AG20443 (cell line): Measurements from ENCODE around the gene KCNG2.

ENCODE experiments used
- DNase-seq: peaks from one replicate; pipeline ENCODE4 v3.0.0; 2012; ENCODE audit warnings: low spot score, mixed read lengths

Gene KCNG2

GRCh38 chr18:79819064-79819967, 21.6 kb downstream of the KCNG2 start:
- DNase-seq: no peak

DNA sequence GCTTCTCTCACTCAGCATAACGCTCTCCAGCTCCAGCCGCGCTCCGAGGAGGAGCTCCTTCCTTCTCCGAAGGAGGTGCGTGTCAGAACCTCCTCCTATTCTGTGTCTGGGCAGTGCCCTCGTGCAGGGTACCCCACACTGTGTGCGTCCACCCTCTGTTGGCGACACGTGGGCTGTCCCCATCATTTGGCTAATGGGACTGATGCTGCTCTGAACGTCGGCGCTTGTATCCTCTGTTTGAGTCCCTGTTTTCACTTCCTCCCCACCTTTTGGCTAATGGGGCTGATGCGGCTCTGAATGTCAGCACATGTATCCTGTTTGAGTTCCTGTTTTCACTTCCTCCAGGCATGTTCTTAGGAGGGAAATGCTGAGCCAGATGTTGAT, 22.2 kb downstream of the KCNG2 start:
- no peak for DNase-seq

DNA sequence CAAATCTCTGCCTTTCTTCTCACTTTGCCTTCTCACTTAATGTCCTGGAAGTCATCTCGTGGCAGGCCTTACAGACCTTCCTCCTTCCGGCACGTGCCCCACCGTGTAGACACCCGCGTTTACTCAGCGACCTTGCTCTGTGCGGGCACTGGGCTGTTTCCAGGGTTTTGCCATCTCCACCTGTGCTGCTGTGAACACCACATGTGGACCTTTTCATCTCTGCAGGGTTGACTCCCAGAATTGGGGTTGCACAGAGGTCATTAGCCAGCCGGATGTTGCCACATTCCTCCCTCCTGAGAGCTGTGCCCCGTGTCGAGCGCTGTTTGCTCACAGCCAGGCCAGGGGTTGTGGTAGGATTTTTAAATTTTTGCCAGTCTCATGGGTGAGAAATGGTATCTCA, 25.4 kb downstream of the KCNG2 start:
- DNase-seq: no peak

- no peak for DNase-seq
Observed at GRCh38 chr18:79825913-79826312, 28.2 kb downstream of the KCNG2 start.

DNA sequence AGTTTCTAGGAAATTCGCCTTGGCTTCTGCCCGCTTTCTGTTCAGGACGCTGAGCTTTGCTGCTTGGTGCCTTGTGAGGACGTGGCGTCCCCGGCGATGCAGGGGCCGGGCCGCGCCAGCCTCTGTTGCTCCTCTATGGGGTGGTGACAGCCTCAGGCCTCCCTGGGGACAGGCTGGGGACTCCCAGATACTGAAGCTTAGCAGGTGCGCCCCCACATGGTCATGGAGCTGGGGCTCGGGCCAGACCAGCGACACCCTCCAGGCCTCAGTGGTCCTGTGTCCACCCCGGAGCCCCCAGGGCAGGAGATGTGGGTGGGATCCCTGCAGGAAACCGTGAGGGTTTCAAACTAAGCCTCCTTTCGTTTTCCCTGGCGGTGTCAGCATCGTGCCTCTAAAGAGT, 29.2 kb downstream of the KCNG2 start:
- DNase-seq: no peak

GRCh38 chr18:79828258-79828657, 30.5 kb downstream of the KCNG2 start:
- DNase-seq: no peak

GRCh38 chr18:79829136-79829854, 31.6 kb downstream of the KCNG2 start:
- DNase-seq: no peak

GRCh38 chr18:79832169-79832568, 34.4 kb downstream of the KCNG2 start:
- DNase-seq: no peak

DNA sequence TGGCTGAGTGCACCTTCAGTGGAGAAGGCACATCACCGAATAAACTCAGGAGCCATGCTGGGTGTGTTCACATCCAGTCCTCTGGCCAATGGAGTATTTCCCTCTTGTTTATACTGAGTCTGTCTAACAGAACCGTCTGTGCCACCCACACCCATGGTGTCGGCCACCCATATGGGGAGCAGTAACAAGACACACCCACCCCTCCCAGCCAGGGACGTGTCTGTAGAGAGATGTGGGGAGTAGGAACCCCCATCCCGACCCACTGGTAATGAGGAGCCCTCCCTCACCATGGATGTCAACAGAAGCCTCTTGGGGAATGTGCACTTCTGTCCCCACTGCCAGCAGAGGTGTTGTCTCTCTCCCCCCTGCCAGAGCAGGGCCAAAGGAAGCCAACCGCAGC, 37.1 kb downstream of the KCNG2 start:
- DNase-seq: no peak

DNA sequence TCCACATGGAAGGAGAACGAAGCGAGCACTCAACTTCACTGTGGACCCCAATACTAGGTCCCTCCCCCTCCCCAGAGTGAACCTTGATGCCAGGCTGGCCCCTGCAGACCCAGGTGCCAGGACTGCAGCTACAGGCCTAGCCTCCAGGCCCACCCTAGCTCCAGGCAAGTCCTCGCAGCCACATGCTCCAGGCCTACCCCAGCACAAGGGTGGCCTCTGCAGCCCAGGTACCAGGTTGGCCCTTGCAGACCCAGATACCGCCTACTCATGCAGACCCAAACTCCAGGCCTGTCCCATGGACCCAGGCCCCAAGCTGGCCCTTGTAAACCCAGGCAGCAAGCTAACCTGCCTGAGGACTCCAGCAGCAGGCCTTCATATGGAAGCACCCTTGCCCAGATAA, 44.2 kb downstream of the KCNG2 start:
- DNase-seq: no peak

DNA sequence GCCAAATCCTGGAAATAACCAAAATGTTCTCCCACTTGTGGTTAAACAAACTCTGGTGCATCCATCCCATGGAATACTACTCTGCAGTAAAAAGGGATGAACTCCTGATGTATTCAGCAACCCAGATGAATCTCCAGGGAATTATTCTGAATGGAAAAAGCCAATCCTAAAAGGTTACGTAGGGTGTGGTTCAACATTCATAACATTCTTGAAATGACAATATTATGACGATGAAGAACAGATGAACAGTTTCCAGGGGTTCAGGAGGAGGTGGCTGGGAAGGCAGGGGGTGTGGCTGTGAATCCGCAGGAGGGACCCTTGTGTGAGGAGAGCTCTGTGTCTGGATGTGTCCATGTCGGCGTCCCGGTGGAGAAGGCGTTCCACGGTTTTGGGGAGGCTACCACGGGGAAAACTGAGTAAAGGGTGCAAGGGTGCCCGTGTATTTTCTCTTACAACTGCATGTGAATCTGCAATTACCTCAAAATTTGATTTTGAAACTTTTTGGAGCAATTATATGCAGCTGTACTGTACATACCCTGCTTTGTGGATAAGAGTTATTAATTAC, 47.3 kb downstream of the KCNG2 start:
- no peak for DNase-seq

DNA sequence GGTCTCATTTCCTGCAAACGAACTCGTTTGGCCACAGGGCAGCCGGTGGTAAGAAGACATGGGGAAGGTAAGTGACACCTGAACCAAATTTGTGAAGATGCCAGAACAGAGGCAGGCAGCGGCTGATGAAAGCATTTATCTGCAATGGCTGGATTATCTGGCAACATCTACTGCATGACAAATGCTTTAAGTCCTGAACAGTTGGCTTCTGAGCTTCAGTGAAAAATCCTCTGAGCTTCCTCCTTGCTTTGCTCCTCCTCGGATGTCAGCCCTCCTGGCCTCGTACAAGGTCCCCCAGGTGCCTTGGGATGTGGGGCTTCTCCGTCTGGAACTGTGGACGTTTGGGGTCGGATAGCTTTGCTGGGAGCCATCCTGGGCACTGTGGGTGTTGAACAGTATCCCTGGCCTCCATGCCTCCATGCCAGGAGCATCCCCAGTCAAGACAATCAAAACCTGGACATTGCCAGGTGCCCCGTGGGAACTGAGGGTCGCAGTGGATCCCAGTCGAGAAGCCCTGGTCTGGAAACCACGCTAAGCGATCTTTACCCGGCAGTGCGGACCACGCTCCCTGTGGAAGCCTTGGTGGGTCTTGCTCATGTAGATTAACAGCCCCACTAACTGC, 49.3 kb downstream of the KCNG2 start:
- peak; percentile 14 for DNase-seq

- DNase-seq: peak; percentile 8
Observed at GRCh38 chr18:79847606-79848293, 50.0 kb downstream of the KCNG2 start.

GRCh38 chr18:79848294-79848578, 50.5 kb downstream of the KCNG2 start:
- peak; percentile 6 for DNase-seq

GRCh38 chr18:79848579-79849327, 51.0 kb downstream of the KCNG2 start:
- peak; percentile 6 for DNase-seq

GRCh38 chr18:79849328-79850207, 51.8 kb downstream of the KCNG2 start:
- peak; percentile 4 for DNase-seq

DNA sequence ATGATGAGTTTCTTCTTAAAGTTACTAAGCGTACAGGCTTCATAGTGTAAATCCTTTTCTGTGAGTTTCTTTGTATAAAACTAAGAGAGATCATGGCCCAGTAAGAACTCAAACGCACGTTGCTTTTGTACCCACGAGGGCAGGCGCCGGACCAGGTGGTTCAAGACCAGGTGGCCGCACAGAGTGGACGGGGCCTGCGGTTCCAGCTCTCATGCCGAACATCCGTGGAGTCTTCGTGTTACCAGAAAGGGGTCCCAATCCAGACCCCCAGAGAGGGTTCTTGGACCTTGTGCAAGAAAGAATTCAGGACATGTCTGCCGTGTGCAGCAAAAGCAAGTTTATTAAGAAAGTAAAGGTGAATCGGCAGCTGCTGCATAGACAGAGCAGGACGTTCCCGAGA, 53.0 kb downstream of the KCNG2 start:
- no peak for DNase-seq

GRCh38 chr18:79851489-79851888, 53.8 kb downstream of the KCNG2 start:
- DNase-seq: no peak

DNA sequence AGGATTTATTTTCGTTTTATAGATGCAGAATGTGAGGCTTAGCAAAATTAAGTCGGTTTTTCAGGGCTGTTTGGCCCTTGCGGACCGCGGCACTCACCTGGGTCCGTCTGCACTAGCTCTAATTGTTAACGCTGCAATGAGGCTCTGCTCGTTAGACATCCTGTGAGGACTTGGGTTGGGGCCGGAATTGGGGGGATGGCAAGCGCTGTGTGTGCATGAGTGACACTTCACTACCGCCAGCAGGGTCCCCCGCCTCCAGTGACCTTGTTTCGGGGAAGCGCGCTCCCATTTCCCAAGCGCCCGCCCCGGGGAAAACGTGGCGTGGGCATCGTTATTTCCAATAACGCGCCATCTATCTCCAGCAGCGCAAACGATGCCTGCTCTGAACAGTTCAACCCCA, 54.2 kb downstream of the KCNG2 start:
- DNase-seq: peak; percentile 3

DNA sequence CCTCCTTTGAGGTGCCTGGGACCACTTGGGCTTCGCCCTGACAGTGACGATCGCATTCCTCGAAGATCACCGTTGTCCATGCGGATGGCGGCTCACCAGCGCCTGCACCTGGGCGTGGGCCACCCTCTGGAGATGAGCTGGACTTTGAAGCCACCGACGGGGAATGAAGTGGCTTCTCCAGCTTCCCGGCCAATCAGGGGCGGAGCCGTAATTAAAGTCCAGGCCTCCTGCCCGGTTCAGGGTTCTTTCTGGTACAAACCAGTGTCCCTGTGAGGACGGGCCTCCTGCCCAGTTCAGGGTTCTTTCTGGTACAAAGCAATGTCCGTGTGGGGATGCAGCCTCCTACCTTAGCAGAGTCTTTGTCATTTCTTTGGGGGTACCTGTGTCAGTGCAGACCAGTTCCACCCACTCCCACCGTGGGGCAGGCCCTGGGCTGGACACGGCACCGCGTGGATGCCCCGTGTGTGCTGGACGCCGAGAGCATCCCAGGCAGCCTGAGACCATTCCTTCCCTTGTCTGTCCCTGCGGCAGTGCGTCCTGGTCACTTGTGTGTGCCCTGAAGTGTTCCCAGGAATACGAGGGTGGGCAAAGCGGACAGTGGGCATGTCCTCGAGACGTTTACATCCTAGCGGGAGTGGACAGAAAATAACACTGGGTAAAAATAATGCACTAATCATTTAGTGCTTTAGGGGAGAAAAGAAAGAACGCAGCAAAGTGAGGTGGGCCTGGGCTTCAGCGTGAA, 55.0 kb downstream of the KCNG2 start:
- DNase-seq: peak; percentile 7
